Parathyroid adenoma (tissue), 2 donors: Measurements from ENCODE around the gene ZNRF3.

Experiments
- H2AFZ ChIP-seq: fragments of 300-600 bp; sonication (generic); one replicate; pipeline ENCODE4 v1.7.0; 2017; ENCODE audit warnings: antibody characterized with exemption, mild to moderate bottlenecking
- H3K27ac ChIP-seq: fragments of 300-600 bp; sonication (generic); one replicate; pipeline ENCODE4 v1.7.0; 2017
- H3K27me3 ChIP-seq: fragments of 300-600 bp; sonication (generic); one replicate; pipeline ENCODE4 v1.7.0; 2017; ENCODE audit warnings: low read length; ENCODE audit not compliant: control insufficient read depth, insufficient read depth
- H3K36me3 ChIP-seq: fragments of 300-600 bp; sonication (generic); one replicate; pipeline ENCODE4 v1.7.0; 2017; ENCODE audit warnings: low read length; ENCODE audit not compliant: control insufficient read depth, insufficient read depth
- H3K4me1 ChIP-seq: fragments of 300-600 bp; sonication (generic); one replicate; pipeline ENCODE4 v1.7.0; 2017; ENCODE audit warnings: control low read depth
- H3K4me2 ChIP-seq: fragments of 300-600 bp; sonication (generic); one replicate; pipeline ENCODE4 v1.7.0; 2017; ENCODE audit warnings: low read length
- H3K4me3 ChIP-seq: fragments of 300-600 bp; sonication (generic); one replicate; pipeline ENCODE4 v1.7.0; 2017; ENCODE audit warnings: low read depth, low read length
- H3K79me2 ChIP-seq: fragments of 300-600 bp; sonication (generic); one replicate; pipeline ENCODE4 v1.7.0; 2017; ENCODE audit warnings: control low read depth
- H3K9ac ChIP-seq: fragments of 300-600 bp; sonication (generic); one replicate; pipeline ENCODE4 v1.7.0; 2017; ENCODE audit warnings: mild to moderate bottlenecking
- H3K9me3 ChIP-seq: fragments of 300-600 bp; sonication (generic); one replicate; pipeline ENCODE4 v1.7.0; 2017; ENCODE audit warnings: low read length; ENCODE audit not compliant: control insufficient read depth
- TF ChIP-seq, protein P1 (sequence below): fragments of 300-600 bp; sonication (generic); IDR thresholded peaks from one replicate; pipeline ENCODE4 v1.7.0; 2017; ENCODE audit warnings: antibody characterized with exemption, mild to moderate bottlenecking
- donor health status: primary hyperparathyroidism.

ZNRF3 gene

DNA sequence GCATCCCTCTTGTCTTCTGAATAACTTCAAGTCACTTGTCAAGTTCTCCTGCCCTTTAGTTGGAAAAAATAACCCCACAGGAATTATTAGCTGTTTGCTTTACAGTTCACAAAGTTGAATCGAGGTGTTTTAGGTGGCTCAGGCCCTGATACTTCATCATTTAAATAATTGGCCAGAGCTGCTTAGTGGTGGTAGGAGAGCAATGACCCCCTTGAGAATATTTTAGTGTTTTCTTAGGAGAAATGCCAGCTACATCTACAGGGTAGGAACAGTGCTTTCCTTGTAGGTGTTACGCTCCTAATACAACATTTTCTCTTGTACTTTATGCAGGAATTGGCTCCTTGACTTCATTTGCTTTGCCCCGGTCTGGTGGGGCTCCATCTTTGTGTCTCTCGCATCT is 105.1 kb downstream of the ZNRF3 start:
- no peak overlapping the region for H2AFZ ChIP-seq
- H3K79me2 ChIP-seq: no peaks in the 10 kb centered on the region
- no peaks in the 10 kb centered on the region for H3K4me1 ChIP-seq
- no peaks in the 10 kb centered on the region for H3K27me3 ChIP-seq
- H3K36me3 ChIP-seq: no peaks in the 10 kb centered on the region
- no peak overlapping the region for H3K4me3 ChIP-seq
- TF ChIP-seq, protein P1, sequence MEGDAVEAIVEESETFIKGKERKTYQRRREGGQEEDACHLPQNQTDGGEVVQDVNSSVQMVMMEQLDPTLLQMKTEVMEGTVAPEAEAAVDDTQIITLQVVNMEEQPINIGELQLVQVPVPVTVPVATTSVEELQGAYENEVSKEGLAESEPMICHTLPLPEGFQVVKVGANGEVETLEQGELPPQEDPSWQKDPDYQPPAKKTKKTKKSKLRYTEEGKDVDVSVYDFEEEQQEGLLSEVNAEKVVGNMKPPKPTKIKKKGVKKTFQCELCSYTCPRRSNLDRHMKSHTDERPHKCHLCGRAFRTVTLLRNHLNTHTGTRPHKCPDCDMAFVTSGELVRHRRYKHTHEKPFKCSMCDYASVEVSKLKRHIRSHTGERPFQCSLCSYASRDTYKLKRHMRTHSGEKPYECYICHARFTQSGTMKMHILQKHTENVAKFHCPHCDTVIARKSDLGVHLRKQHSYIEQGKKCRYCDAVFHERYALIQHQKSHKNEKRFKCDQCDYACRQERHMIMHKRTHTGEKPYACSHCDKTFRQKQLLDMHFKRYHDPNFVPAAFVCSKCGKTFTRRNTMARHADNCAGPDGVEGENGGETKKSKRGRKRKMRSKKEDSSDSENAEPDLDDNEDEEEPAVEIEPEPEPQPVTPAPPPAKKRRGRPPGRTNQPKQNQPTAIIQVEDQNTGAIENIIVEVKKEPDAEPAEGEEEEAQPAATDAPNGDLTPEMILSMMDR: no peak
- H3K4me2 ChIP-seq: no peak overlapping the region
- no peak overlapping the region for H3K9ac ChIP-seq
- no peak overlapping the region for H3K27ac ChIP-seq
- H3K9me3 ChIP-seq: no peaks in the 10 kb centered on the region

GRCh38 chr22:28989035-28989464 is 105.7 kb downstream of the ZNRF3 start:
- no peaks in the 10 kb centered on the region for H3K79me2 ChIP-seq
- H3K9me3 ChIP-seq: no peaks in the 10 kb centered on the region
- H2AFZ ChIP-seq: no peak overlapping the region
- TF ChIP-seq, protein P1: no peak
- H3K4me2 ChIP-seq: no peak overlapping the region
- H3K9ac ChIP-seq: no peak overlapping the region
- no peaks in the 10 kb centered on the region for H3K27me3 ChIP-seq
- H3K36me3 ChIP-seq: no peaks in the 10 kb centered on the region
- H3K4me1 ChIP-seq: no peaks in the 10 kb centered on the region
- H3K4me3 ChIP-seq: no peak overlapping the region
- no peak overlapping the region for H3K27ac ChIP-seq

DNA sequence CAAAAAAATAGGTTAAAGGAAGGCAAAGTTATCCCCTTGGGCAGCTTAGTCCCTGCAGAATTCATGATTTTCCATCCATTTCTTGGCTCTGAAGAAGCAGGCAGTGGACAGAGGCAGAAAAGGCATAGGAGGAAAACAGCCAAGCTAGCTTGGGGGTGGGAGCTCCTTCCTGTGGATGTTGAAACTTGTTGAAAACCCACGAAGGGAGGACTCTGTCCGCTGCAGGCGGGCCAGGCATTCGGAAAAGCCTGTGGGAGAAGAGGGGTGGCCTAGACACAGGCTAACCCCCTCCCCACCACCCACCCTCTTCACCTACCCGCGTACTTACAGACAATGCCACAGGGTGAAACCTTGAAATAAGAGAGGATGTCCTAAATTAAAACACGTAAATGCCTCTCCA is 106.1 kb downstream of the ZNRF3 start:
- Histone ChIP-seq H3K27ac (no peak overlapping the region), H3K27me3 (no peaks in the 10 kb centered on the region), H3K36me3 (no peaks in the 10 kb centered on the region), H3K4me3 (no peak overlapping the region), H3K79me2 (no peaks in the 10 kb centered on the region), H3K9ac (no peak overlapping the region), H3K4me2 (no peak overlapping the region), H3K4me1 (no peaks in the 10 kb centered on the region), H3K9me3 (no peaks in the 10 kb centered on the region), H2AFZ (no peak overlapping the region)
- TF ChIP-seq, protein P1: no peak

- Histone ChIP-seq H2AFZ (no peak overlapping the region), H3K27ac (no peak overlapping the region), H3K36me3 (no peaks in the 10 kb centered on the region), H3K27me3 (no peaks in the 10 kb centered on the region), H3K4me1 (no peaks in the 10 kb centered on the region), H3K4me2 (no peak overlapping the region), H3K4me3 (no peak overlapping the region), H3K79me2 (no peaks in the 10 kb centered on the region), H3K9ac (no peak overlapping the region), H3K9me3 (no peaks in the 10 kb centered on the region)
- TF ChIP-seq, protein P1: no peak
Observed at GRCh38 chr22:28989912-28990311, 106.5 kb downstream of the ZNRF3 start.

GRCh38 chr22:28992565-28993356 is 109.4 kb downstream of the ZNRF3 start:
- no peaks in the 10 kb centered on the region for H3K9me3 ChIP-seq
- H3K4me2 ChIP-seq: no peak overlapping the region
- H2AFZ ChIP-seq: no peak overlapping the region
- H3K27ac ChIP-seq: no peak overlapping the region
- H3K27me3 ChIP-seq: no peaks in the 10 kb centered on the region
- H3K4me1 ChIP-seq: no peaks in the 10 kb centered on the region
- H3K36me3 ChIP-seq: no peaks in the 10 kb centered on the region
- no peaks in the 10 kb centered on the region for H3K79me2 ChIP-seq
- TF ChIP-seq, protein P1: no peak
- H3K4me3 ChIP-seq: no peak overlapping the region
- H3K9ac ChIP-seq: no peak overlapping the region
